H9 (cell line): ENCODE data around the gene BCAP29. TPM values are rescaled to one million over a fixed set of nuclear protein-coding genes. Genes with fewer than 3 reads are reported as not detected.

Experiments
- DNase-seq: peaks from one replicate; pipeline ENCODE4 v3.0.0-alpha.2; 2017
- H2AFZ ChIP-seq: one replicate; pipeline ENCODE4 v1.6.1; 2013; ENCODE audit warnings: mild to moderate bottlenecking, low read length, control low read depth, moderate library complexity
- H2AK5ac ChIP-seq: 2 replicates; pipeline ENCODE4 v1.6.1; 2013; ENCODE audit warnings: low read length, control low read depth, mixed read lengths; ENCODE audit not compliant: insufficient read length
- H2BK120ac ChIP-seq: one replicate; pipeline ENCODE4 v1.6.1; 2013; ENCODE audit warnings: low read depth, mild to moderate bottlenecking, low read length, control low read depth, inconsistent platforms; ENCODE audit not compliant: poor library complexity, severe bottlenecking
- H2BK12ac ChIP-seq: 2 replicates; pipeline ENCODE4 v1.6.1; 2013; ENCODE audit warnings: low read length, control low read depth, mixed read lengths, low read depth; ENCODE audit not compliant: insufficient read length
- H2BK15ac ChIP-seq: 2 replicates; pipeline ENCODE4 v1.6.1; 2013; ENCODE audit warnings: low read depth, low read length, control low read depth
- H2BK20ac ChIP-seq: one replicate; pipeline ENCODE4 v1.6.1; 2013; ENCODE audit warnings: low read depth, mild to moderate bottlenecking, low read length, control low read depth, inconsistent platforms; ENCODE audit not compliant: poor library complexity, severe bottlenecking
- H2BK5ac ChIP-seq: 2 replicates; pipeline ENCODE4 v1.6.1; 2013; ENCODE audit warnings: low read length, control low read depth, mixed read lengths; ENCODE audit not compliant: insufficient read length
- H3K14ac ChIP-seq: 2 replicates; pipeline ENCODE4 v1.6.1; 2013; ENCODE audit warnings: low read length, control low read depth; ENCODE audit not compliant: insufficient read depth
- H3K18ac ChIP-seq: 2 replicates; pipeline ENCODE4 v1.6.1; 2013; ENCODE audit warnings: low read depth, mild to moderate bottlenecking, mixed read lengths, low read length, control low read depth; ENCODE audit not compliant: insufficient read length
- H3K23ac ChIP-seq: 2 replicates; pipeline ENCODE4 v1.6.1; 2013; ENCODE audit warnings: low read length, control low read depth, mixed read lengths, low read depth; ENCODE audit not compliant: insufficient read length
- H3K23me2 ChIP-seq: 2 replicates; pipeline ENCODE4 v1.6.1; 2013; ENCODE audit warnings: low read depth, mild to moderate bottlenecking, mixed read lengths, low read length, control low read depth; ENCODE audit not compliant: insufficient read length, poor library complexity, severe bottlenecking
- H3K27ac ChIP-seq: 2 replicates; pipeline ENCODE4 v1.5.1; 2013; ENCODE audit warnings: low read length, control low read depth, mixed read lengths, low read depth; ENCODE audit not compliant: insufficient read length
- H3K27me3 ChIP-seq: 2 replicates; pipeline ENCODE4 v1.6.1; 2013; ENCODE audit warnings: low read length, control low read depth, inconsistent platforms; ENCODE audit not compliant: insufficient read depth
- H3K4ac ChIP-seq: 2 replicates; pipeline ENCODE4 v1.6.1; 2013; ENCODE audit warnings: low read depth, mild to moderate bottlenecking, control low read depth, inconsistent platforms, low read length, moderate library complexity
- H3K4me1 ChIP-seq: 2 replicates; pipeline ENCODE4 v1.6.1; 2013; ENCODE audit warnings: low read length, control low read depth, inconsistent platforms; ENCODE audit not compliant: insufficient read depth
- H3K4me2 ChIP-seq: 2 replicates; pipeline ENCODE4 v1.6.1; 2013; ENCODE audit warnings: low read length, control low read depth, mixed read lengths; ENCODE audit not compliant: insufficient read length, insufficient read depth
- H3K56ac ChIP-seq: 2 replicates; pipeline ENCODE4 v1.6.1; 2013; ENCODE audit warnings: low read depth, mild to moderate bottlenecking, mixed read lengths, low read length, control low read depth; ENCODE audit not compliant: insufficient read length
- H3K79me1 ChIP-seq: 2 replicates; pipeline ENCODE4 v1.6.1; 2013; ENCODE audit warnings: low read depth, mild to moderate bottlenecking, moderate library complexity, low read length, control low read depth, inconsistent platforms; ENCODE audit not compliant: insufficient read depth, poor library complexity, severe bottlenecking
- H3K79me2 ChIP-seq: 2 replicates; pipeline ENCODE4 v1.6.1; 2013; ENCODE audit warnings: low read length, control low read depth, inconsistent platforms; ENCODE audit not compliant: insufficient read depth
- H3K9ac ChIP-seq: 2 replicates; pipeline ENCODE4 v1.6.1; 2013; ENCODE audit warnings: low read length, control low read depth, mixed read lengths; ENCODE audit not compliant: insufficient read length; ENCODE audit errors: extremely low read depth
- H3K9me3 ChIP-seq: one replicate; pipeline ENCODE4 v1.6.1; 2013; ENCODE audit warnings: low read depth, low read length, inconsistent platforms; ENCODE audit not compliant: control insufficient read depth
- H3T11ph ChIP-seq: one replicate; pipeline ENCODE4 v1.6.1; 2013; ENCODE audit warnings: mild to moderate bottlenecking, low read length, control low read depth, inconsistent platforms
- H4K20me1 ChIP-seq: one replicate; pipeline ENCODE4 v1.6.1; 2013; ENCODE audit not compliant: control insufficient read depth, insufficient read length, insufficient read depth
- H4K5ac ChIP-seq: 2 replicates; pipeline ENCODE4 v1.6.1; 2013; ENCODE audit warnings: low read depth, mild to moderate bottlenecking, mixed read lengths, low read length, control low read depth; ENCODE audit not compliant: insufficient read length
- H4K8ac ChIP-seq: replicated peaks from 2 replicates; pipeline ENCODE4 v1.6.1; 2013; ENCODE audit warnings: low read length, control low read depth, mixed read lengths, low read depth; ENCODE audit not compliant: insufficient read length
- H4K91ac ChIP-seq: 2 replicates; pipeline ENCODE4 v1.6.1; 2013; ENCODE audit warnings: low read depth, mild to moderate bottlenecking, moderate library complexity, mixed read lengths, low read length, control low read depth; ENCODE audit not compliant: insufficient read length
- H3K27ac Mint-ChIP-seq, 3 experiments: 2 replicates in 2 of 3; 3 replicates in 1 of 3; pipeline ENCODE4 v1.8.0; 2020 to 2021; ENCODE audit warnings: mixed read lengths in 3 of 3, mild to moderate bottlenecking in 1 of 3, moderate library complexity in 1 of 3
- H3K27me3 Mint-ChIP-seq: 2 replicates; pipeline ENCODE4 v1.8.0; 2021; ENCODE audit warnings: low read depth, mild to moderate bottlenecking, moderate library complexity, mixed read lengths
- H3K36me3 Mint-ChIP-seq, 3 experiments: 2 replicates in 2 of 3; 3 replicates in 1 of 3; pipeline ENCODE4 v1.8.0; 2020 to 2021; ENCODE audit warnings: low read depth in 3 of 3, mixed read lengths in 3 of 3; ENCODE audit not compliant: insufficient read depth in 1 of 3
- H3K4me1 Mint-ChIP-seq, 2 experiments: 2 replicates each; pipeline ENCODE4 v1.8.0; 2020; ENCODE audit warnings: mixed read lengths in 2 of 2
- H3K4me3 Mint-ChIP-seq, 2 experiments: 2 replicates in 1 of 2; 3 replicates in 1 of 2; pipeline ENCODE4 v1.8.0; 2020 to 2021; ENCODE audit warnings: mild to moderate bottlenecking in 2 of 2, mixed read lengths in 2 of 2, moderate library complexity in 1 of 2
- H3K9me3 Mint-ChIP-seq, 2 experiments: 2 replicates in 1 of 2; 3 replicates in 1 of 2; pipeline ENCODE4 v1.8.0; 2020; ENCODE audit warnings: mild to moderate bottlenecking in 2 of 2, mixed read lengths in 2 of 2, moderate library complexity in 1 of 2
- CTCF ChIP-seq: fragments of 200-600 bp; sonication (generic); conservative IDR thresholded peaks from 3 replicates; pipeline ENCODE4 v1.8.0; 2021; ENCODE audit warnings: antibody characterized with exemption, mild to moderate bottlenecking
- WGBS: extraction: QIAGEN DNeasy Blood & Tissue Kit; methylation state at CpG from one replicate; pipeline ENCODE4 v1.1.7; 2013; ENCODE audit warnings: missing lambda C conversion rate, low lambda C conversion rate, mixed read lengths; ENCODE audit not compliant: insufficient read length; ENCODE audit errors: extremely low coverage; 5-methylcytosine and 5-hydroxymethylcytosine counted together
- total RNA-seq: library from RNA; stranded (reverse); gene quantifications from 2 replicates; pipeline ENCODE4 v1.2.1, GENCODE V29; 2021

The BCAP29 gene
- total RNA-seq, 1 experiment from 2014 or later: 30.6 TPM

- Histone ChIP-seq H2BK5ac (no peak overlapping the region), H2AK5ac (no peak overlapping the region), H2BK15ac (no peak overlapping the region), H3K79me1 (no peaks in the 10 kb centered on the region), H2BK12ac (no peak overlapping the region), H2BK120ac (no peak overlapping the region), H2AFZ (no peak overlapping the region), H3K14ac (no peak overlapping the region), H3K9ac (no peak overlapping the region), H3K27me3 (no peaks in the 10 kb centered on the region), H3K79me2 (no peaks in the 10 kb centered on the region), H3K4me2 (no peak overlapping the region), H4K91ac (no peak overlapping the region), H3K4me1 (no peaks in the 10 kb centered on the region), H3K23me2 (no peaks in the 10 kb centered on the region), H4K20me1 (no peaks in the 10 kb centered on the region), H3K18ac (no peak overlapping the region), H3K4ac (no peak overlapping the region), H2BK20ac (no peak overlapping the region), H4K8ac (no peak overlapping the region), H3K23ac (no peak overlapping the region), H3K27ac (no peak overlapping the region), H3K9me3 (no peaks in the 10 kb centered on the region), H3T11ph (no peak overlapping the region), H3K56ac (no peak overlapping the region), H4K5ac (no peak overlapping the region)
- Mint-ChIP-seq H3K9me3 (peaks cover 0 to 4% of the 10 kb centered on the region in 2 experiments; a peak in 1 of 5 replicates), H3K4me1 (no peaks in the 10 kb centered on the region), H3K27me3 (no peaks in the 10 kb centered on the region), H3K27ac (no peak overlapping the region), H3K36me3 (no peaks in the 10 kb centered on the region), H3K4me3 (no peak overlapping the region)
- DNase-seq: no peak
- no peak for TF ChIP-seq CTCF
- no CpG with 5 or more reads among the region's 2 CpGs for WGBS
Observed at GRCh38 chr7:107622894-107623293, 42.8 kb downstream of the BCAP29 start.
